Urothelium cell line (cell line): ENCODE measurements around the gene ANOS1.

ENCODE experiments used
- DNase-seq: peaks from one replicate; pipeline ENCODE4 v3.0.0; 2011; ENCODE audit warnings: low spot score, mixed read lengths
- FAIRE-seq: peaks from 2 replicates; lab custom pipeline; 2011; peaks lifted over from hg19 to GRCh38; lab: Jason Lieb, UNC

Gene ANOS1

GRCh38 chrX:8717354-8717753 lies 14.6 kb downstream of the ANOS1 start:
- DNase-seq (no peak), FAIRE-seq (no peak)

- no peak for DNase-seq
- FAIRE-seq = no peak
Observed at GRCh38 chrX:8714164-8714563, 17.8 kb downstream of the ANOS1 start.

- FAIRE-seq (no peak), DNase-seq (no peak)
Observed at GRCh38 chrX:8711401-8711800, 20.5 kb downstream of the ANOS1 start.

DNA sequence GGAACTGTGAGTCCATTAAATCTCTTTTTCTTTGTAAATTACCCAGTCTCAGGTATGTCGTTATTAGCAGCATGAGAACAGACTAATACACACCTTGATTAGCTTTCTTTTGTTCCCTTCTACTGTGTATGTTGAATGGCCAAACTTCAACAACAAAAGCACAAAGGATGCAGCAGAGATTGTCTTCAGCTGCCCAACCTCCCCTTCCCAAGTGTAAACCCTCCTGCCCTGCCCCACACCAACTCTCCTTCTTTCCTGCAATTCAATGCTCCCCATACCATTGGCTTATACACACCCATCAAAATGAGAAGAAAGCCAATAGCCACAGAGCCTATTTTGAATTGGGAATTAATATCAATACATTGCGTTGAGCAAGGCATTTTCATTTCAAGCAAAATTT lies 27.8 kb downstream of the ANOS1 start:
- FAIRE-seq (no peak), DNase-seq (no peak)

DNA sequence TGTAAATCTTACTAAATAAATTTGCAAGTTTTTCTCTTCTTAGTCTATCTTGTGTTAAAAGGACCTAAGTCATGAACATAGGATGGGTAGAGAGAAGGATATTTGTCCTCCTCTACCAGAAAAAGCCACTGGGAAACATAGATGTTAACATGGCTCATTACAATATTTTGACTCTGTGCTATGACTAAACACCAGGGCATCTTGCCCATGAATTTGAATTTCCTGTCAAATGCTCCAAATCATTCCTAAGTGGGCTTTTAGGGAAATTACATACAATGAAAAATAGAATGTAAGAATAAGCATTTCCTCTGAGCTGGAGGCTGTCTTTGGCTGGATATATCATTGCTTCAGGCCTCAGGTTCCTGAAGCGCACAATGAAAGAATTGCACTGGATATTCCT lies 39.1 kb downstream of the ANOS1 start:
- no peak for FAIRE-seq

DNA sequence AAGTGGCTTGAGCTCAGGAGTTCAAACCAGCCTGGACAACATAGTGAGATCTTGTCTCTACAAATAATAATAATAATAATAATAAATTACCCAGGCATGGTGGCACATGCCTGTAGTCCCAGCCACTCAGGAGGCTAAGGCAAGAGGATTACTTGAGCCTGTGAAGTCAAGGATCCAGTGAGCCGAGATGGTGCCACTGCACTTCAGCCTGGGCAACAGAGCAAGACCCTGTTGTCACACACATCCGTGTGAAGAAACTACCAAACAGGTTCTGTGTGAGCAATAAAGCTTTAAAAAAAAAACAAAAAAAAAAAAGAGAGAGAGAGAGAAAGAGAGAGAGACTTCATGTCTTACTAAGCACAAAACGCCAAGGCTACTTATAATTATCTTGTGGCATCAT lies 42.5 kb downstream of the ANOS1 start:
- FAIRE-seq = no peak
- DNase-seq = no peak

More for the DNA sequence above, 39.1 kb downstream of the ANOS1 start:
- DNase-seq = no peak

GRCh38 chrX:8688776-8689175 lies 43.2 kb downstream of the ANOS1 start:
- no peak for FAIRE-seq
- no peak for DNase-seq

GRCh38 chrX:8684201-8684965 lies 47.6 kb downstream of the ANOS1 start:
- DNase-seq (no peak), FAIRE-seq (no peak)

- no peak for DNase-seq
Observed at GRCh38 chrX:8683687-8684086, 48.2 kb downstream of the ANOS1 start.

GRCh38 chrX:8679550-8679949 lies 52.4 kb downstream of the ANOS1 start:
- no peak for FAIRE-seq
- no peak for DNase-seq

More at GRCh38 chrX:8683687-8684086, 48.2 kb downstream of the ANOS1 start:
- no peak for FAIRE-seq

GRCh38 chrX:8675006-8675630 lies 56.8 kb downstream of the ANOS1 start:
- DNase-seq (no peak), FAIRE-seq (no peak)

DNA sequence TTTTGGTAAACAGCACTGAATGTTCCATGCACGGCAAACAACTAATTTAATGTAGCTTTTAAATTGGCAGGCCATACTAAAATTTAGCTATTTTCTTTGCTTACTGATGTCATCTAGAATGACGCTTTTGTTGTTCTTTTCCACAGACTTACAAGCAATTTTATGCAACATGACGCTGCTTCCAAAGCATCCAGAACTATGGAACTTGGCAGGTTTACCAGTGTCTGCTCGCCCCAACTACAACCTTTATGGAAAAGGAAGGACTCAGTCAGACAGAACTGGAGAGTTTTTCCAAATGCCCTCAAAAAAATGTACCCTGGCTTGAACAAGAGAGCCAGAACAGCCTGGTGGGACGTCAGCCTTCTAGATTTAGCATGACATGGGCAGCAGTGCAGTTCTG lies 58.7 kb downstream of the ANOS1 start:
- FAIRE-seq = no peak
- no peak for DNase-seq

- FAIRE-seq (no peak), DNase-seq (no peak)
Observed at GRCh38 chrX:8672176-8672575, 59.8 kb downstream of the ANOS1 start.

DNA sequence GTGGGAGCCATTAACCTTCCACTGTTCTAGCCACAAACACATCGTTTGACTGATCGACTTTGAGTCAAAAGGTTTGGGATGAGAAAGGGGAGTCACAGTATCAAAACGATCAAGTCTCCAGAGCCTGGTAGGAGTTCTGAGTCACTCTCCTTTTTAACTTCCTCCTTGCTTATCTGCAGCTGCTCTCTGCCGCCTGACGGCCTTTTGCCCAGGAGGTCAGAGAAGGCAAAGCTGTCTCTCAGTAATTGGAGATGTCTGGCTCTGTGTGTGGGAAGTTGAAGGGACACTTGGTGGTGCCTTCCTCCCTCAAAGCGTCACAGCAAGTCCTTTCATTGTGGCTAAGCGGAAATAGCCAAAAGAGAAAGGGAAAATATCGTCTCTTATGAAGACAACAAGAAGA lies 63.1 kb downstream of the ANOS1 start:
- FAIRE-seq (no peak), DNase-seq (no peak)

DNA sequence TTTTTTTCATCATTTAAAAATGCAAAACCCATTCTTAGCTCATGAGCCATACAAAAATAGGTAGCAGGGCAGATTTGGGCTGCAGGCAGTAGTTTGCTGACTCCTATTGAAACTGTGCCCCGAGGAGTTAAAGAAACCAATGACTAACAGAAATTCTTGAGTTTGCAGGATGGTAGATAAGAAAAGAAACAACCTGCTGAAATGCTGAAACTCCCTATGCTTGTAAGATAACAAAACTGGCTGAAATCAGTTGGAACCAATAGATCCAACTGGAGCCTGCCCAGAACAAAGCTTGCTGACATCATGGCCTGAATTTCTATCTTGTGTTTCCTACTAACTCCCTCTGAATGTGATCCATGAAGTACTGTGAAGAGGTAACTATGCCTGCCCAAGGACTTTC lies 68.6 kb downstream of the ANOS1 start:
- no peak for DNase-seq
- FAIRE-seq = no peak

- DNase-seq (no peak), FAIRE-seq (no peak)
Observed at GRCh38 chrX:8657883-8658282, 74.1 kb downstream of the ANOS1 start.

DNA sequence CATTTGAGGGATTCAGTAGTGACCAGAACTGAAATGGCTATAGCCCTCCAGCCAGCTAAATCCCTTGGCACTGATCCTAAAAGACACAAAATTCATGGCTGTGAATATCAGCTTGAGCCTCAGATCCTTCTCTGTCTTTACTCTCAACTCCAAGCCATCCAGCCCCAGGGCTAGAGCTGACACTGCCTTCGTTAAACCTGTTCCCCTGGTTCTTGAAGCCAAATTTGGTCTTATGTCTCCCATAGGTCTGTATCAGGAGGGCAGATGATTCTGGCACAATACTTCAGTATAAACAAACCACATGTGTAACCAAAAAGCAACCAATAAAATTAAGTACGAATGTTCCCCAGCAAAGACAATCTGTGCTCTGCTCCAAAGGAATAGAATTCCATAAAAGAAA lies 78.0 kb downstream of the ANOS1 start:
- DNase-seq (no peak), FAIRE-seq (no peak)

- FAIRE-seq (no peak), DNase-seq (no peak)
Observed at GRCh38 chrX:8649969-8650368, 82.0 kb downstream of the ANOS1 start.

DNA sequence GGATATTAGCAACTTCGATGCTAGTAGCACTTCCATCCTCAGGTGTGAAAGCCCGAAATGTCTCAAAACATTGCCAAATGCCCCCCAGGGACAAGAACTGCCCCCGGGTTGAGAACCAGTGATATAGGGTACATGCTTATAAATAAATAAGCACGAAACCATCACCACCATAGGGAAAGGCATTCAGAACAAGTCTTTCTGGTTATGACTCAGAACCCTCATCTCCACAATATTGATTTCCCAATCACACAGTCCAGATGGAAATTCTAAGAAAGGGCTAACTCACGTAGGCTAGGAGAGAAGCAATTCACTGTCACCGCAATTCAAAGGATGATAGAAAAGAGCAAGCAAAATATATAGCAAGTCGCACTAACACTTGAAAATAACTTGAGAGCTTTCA lies 84.8 kb downstream of the ANOS1 start:
- FAIRE-seq (no peak), DNase-seq (no peak)

- DNase-seq = no peak
- FAIRE-seq = no peak
Observed at GRCh38 chrX:8639949-8640475, 91.9 kb downstream of the ANOS1 start.

- FAIRE-seq = no peak
- DNase-seq = no peak
Observed at GRCh38 chrX:8636497-8636896, 95.4 kb downstream of the ANOS1 start.

- no peak for FAIRE-seq
- no peak for DNase-seq
Observed at GRCh38 chrX:8635812-8636211, 96.1 kb downstream of the ANOS1 start.
